Aorta (tissue), 5 donors: Measurements from ENCODE around the gene APOC1. TPM values are rescaled to one million over a fixed set of nuclear protein-coding genes. Genes with fewer than 3 reads are reported as not detected.
"Not testable (repeated sequence)": the region's sequence is repeated elsewhere in the genome, so short reads cannot be mapped to it uniquely, and the experiment has no call there.

Experiments
- ATAC-seq: fragments of 200-7000 bp; cut with Tn5 transposase; one replicate; pipeline ENCODE4 v1.9.1; 2022; ENCODE audit warnings: moderate library complexity; ENCODE audit not compliant: low FRiP score
- DNase-seq, 2 donors: peaks; one replicate each; pipeline ENCODE4 v3.0.0-alpha.2; 2020
- H3K27ac ChIP-seq, 2 donors: one replicate each; pipeline ENCODE4 v1.5.1; 2013; ENCODE audit warnings: low read length in 2 of 2, mild to moderate bottlenecking in 2 of 2, moderate library complexity in 2 of 2, control low read depth in 1 of 2, inconsistent platforms in 1 of 2, low read depth in 1 of 2
- H3K27me3 ChIP-seq, 2 donors: one replicate each; pipeline ENCODE4 v1.6.1; 2013; ENCODE audit warnings: control low read depth in 1 of 2, low read length in 1 of 2, mild to moderate bottlenecking in 1 of 2, moderate library complexity in 1 of 2; ENCODE audit not compliant: insufficient read depth in 2 of 2, control insufficient read depth in 1 of 2
- H3K36me3 ChIP-seq, 2 donors: one replicate each; pipeline ENCODE4 v1.6.1; 2013; ENCODE audit warnings: control low read depth in 1 of 2, low read length in 1 of 2, mild to moderate bottlenecking in 1 of 2; ENCODE audit not compliant: insufficient read depth in 2 of 2, control insufficient read depth in 1 of 2
- H3K4me1 ChIP-seq, 2 donors: one replicate each; pipeline ENCODE4 v1.6.1; 2013; ENCODE audit warnings: low read length in 2 of 2, control low read depth in 1 of 2, mild to moderate bottlenecking in 1 of 2, moderate library complexity in 1 of 2; ENCODE audit not compliant: insufficient read depth in 2 of 2, control insufficient read depth in 1 of 2
- H3K4me3 ChIP-seq, 2 donors: one replicate each; pipeline ENCODE4 v1.5.1; 2013; ENCODE audit warnings: low read length in 2 of 2, control low read depth in 1 of 2, mild to moderate bottlenecking in 1 of 2
- H3K9me3 ChIP-seq: one replicate; pipeline ENCODE4 v1.6.1; 2013; ENCODE audit warnings: mild to moderate bottlenecking, low read length; ENCODE audit not compliant: control insufficient read depth
- WGBS, 2 donors: extraction: QIAGEN DNeasy Blood & Tissue Kit; methylation state at CpG; one replicate each; pipeline ENCODE4 v1.1.7; 2013; 5-methylcytosine and 5-hydroxymethylcytosine counted together
- intact Hi-C, 2 donors: fragments of 100-400 bp; cut with DNase I; formaldehyde crosslinking; loops; one replicate each; pipeline versions ENCODE4 v1.14.2 to v1.15.0; 2022
- polyA plus RNA-seq, 2 donors: library from polyadenylated mRNA; stranded (reverse); fragments of 200-250 nt; gene quantifications; one replicate each; pipeline ENCODE4 v1.2.3, GENCODE V29; 2013
- total RNA-seq, 2 donors: library from RNA; stranded (reverse); fragmentation: NEBNext Ultra II Directional; extraction: Animal tissue kit (Norgen Biotek cat#: 25700); gene quantifications; one replicate each; pipeline ENCODE4 v1.2.1, GENCODE V29; 2021
- donor health status: healthy with polysubstance abuse.
- donor health status: Bipolar disorder and iron deficiency.
- donor health status: DM: no; HTN: no; CAD: no.
- donor health status: DM: no; HTN: no; CAD: no.
- donor health status: DM: yes; HTN: yes; CAD: no.

The APOC1 gene
- total and polyA plus RNA-seq, 4 donors, result 7.4 to 127 (median 18.5) TPM

DNA sequence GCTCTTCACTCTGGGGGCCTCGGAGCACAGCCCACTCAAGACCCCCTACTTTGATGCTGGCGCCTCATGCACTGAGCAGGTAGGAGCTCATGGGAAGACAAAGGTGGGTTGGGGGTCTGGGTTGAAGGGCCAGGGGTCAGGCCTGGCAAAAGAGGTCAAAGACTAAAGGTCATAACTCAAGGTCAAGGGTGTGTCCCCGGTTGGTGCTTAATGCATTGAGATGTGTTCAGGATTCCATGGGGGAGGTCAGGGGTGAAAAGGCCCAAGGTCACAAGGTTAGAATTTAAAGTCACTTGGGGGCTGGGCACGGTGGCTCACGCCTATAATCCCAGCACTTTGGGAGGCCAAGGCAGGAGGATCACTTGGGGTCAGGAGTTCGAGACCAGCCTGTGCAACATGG, 28.3 kb upstream of the APOC1 start:
- no peaks in the 10 kb centered on the region for H3K27me3 ChIP-seq
- H3K36me3 ChIP-seq, result peaks cover 0 to 1% of the 10 kb centered on the region in 2 donors
- WGBS, 2 donors, result 91% methylated on average over 6 of the region's 6 CpGs
- no peak overlapping the region for H3K27ac ChIP-seq
- no peaks in the 10 kb centered on the region for H3K9me3 ChIP-seq
- H3K4me1 ChIP-seq, result no peaks in the 10 kb centered on the region
- DNase-seq, result peak in 1 of 2 donors; percentile 63
- H3K4me3 ChIP-seq, result no peak overlapping the region
- ATAC-seq, result no peak
- intact Hi-C loops, result loop anchor here in 1 of 2 donors (5.0 kb wide), 1 partner anchor 34 kb away; no protein-coding TSS in a partner anchor

DNA sequence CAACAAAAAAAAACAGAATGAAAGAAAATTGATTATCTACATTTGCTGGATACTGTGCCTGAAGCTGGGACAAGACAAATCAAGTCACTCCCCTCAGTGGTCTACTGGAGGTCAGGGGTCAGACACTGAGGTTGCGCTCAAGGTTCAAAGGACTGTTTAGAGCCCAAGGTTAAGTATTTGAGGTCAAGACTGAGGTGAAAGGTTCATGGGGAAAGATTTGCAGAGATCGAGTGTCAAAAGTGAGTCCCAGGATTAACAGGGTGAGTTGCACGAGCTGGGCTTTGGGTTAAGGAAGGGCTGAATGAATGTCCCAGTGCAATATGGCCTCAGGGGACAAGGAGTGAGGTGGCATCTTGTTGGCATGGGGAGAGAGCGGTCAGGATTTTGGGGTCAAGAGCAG, 26.8 kb upstream of the APOC1 start:
- intact Hi-C loops, result loop anchor here in 1 of 2 donors (5.0 kb wide), 1 partner anchor 35 kb away; no protein-coding TSS in a partner anchor
- ATAC-seq, result no peak
- Histone ChIP-seq H3K27me3 (no peaks in the 10 kb centered on the region), H3K9me3 (no peaks in the 10 kb centered on the region), H3K27ac (no peak overlapping the region), H3K36me3 (peaks cover 0 to 1% of the 10 kb centered on the region in 2 donors), H3K4me3 (no peak overlapping the region), H3K4me1 (no peaks in the 10 kb centered on the region)
- 83 to 88% methylated on average over 4 of the region's 4 CpGs for WGBS, 2 donors
- no peak for DNase-seq

DNA sequence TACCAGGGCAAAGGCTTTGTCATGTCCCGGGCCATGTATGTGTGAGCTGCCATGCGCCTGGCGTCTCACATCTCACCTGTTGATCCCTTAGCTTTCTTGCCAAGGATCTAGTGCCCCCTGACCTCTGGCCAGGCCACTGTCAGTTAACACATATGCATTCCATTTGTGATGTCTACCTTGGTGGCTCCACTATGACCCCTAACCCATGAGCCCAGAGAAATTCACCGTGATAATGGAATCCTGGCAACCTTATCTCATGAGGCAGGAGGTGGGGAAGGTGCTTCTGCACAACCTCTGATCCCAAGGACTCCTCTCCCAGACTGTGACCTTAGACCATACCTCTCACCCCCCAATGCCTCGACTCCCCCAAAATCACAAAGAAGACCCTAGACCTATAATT, 26.1 kb upstream of the APOC1 start:
- ATAC-seq, H3K27me3 ChIP-seq, H3K4me3 ChIP-seq, H3K27ac ChIP-seq, H3K4me1 ChIP-seq, H3K36me3 ChIP-seq, H3K9me3 ChIP-seq, DNase-seq: not testable (repeated sequence)
- 87 to 91% methylated on average over 5 of the region's 5 CpGs for WGBS, 2 donors
- intact Hi-C loops, result loop anchor here in 1 of 2 donors (5.0 kb wide), 1 partner anchor 36 kb away; no protein-coding TSS in a partner anchor

DNA sequence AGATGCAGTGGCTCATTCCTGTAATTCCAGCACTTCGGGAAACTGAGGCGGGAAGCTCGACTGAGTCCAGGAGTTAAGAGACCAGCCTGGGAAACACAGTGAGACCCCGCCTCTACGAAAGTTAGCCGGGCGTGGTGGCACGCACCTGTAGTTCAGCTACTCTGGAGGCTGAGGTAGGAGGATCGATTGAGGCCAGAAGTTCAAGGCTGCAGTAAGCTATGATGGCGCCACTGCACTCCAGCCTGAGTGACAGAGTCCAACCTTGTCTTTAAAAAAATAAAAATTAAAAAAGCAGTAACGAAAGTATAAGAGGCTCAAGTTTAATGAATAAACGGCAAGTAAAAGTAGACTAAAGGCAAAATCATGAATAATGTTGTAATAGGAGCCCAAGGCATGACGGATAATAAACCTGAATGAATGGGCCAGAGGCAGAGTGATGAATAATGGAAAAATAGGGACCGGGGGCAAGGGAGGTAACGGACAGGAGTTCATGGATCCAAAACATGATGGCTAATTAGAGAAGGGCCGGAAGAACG, 24.5 kb upstream of the APOC1 start:
- Histone ChIP-seq H3K4me1 (no peaks in the 10 kb centered on the region), H3K27ac (no peak overlapping the region), H3K9me3 (no peaks in the 10 kb centered on the region), H3K27me3 (no peaks in the 10 kb centered on the region), H3K4me3 (peak overlapping the region in 1 of 2 donors; percentile 33), H3K36me3 (peaks cover 0 to 1% of the 10 kb centered on the region in 2 donors)
- intact Hi-C loops, result loop anchor here (2.0 to 5.0 kb wide), 2 partner anchors 38 to 41 kb away; no protein-coding TSS in a partner anchor
- ATAC-seq (no peak), DNase-seq (no peak)
- WGBS, 2 donors, result 47 to 48% methylated on average over 17 of the region's 17 CpGs

DNA sequence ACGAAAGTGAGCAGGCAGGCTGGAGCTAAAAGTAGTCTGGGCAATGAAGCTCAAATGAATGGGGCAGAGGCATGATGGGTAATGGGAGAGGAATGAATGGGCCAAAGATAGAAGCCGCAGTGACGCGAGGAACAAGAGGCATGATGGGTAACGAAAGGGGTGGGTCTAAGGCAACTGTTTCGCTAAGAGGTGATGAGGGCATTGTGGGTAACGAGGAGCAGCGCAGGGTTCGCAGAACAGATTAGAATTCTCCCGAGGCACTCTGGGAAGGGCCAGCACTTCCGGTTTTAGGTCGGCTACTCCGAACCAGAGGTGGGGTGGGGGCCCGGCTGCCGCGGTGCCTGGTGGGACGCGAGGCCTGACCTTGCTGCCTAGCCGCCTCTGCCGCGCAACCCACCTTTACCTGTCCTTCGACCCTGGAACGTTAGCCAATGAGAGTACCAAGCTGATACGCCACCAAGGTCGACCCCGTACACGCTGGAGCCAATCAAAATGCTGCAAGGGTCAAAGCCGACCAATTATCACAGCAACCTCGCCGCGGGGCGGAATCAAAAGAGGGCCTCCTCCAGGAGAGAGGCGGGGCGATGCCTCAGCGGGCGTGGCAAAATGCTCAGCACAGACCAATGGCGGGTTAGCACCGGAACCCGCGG, 23.9 kb upstream of the APOC1 start:
- intact Hi-C loops, result loop anchor here in 1 of 2 donors (2.0 kb wide), 1 partner anchor 42 kb away; no protein-coding TSS in a partner anchor
- DNase-seq (peak in 1 of 2 donors; percentile 100), ATAC-seq (peak; percentile 97)
- H3K9me3 ChIP-seq, result no peaks in the 10 kb centered on the region
- WGBS, 2 donors, result 0% methylated on average over 40 of the region's 40 CpGs
- H3K4me1 ChIP-seq, result no peaks in the 10 kb centered on the region
- peak overlapping the region in 1 of 2 donors; percentile 33 for H3K4me3 ChIP-seq
- peaks cover 0 to 1% of the 10 kb centered on the region in 2 donors for H3K36me3 ChIP-seq
- H3K27ac ChIP-seq, result peak overlapping the region in 1 of 2 donors; percentile 94
- H3K27me3 ChIP-seq, result no peaks in the 10 kb centered on the region

DNA sequence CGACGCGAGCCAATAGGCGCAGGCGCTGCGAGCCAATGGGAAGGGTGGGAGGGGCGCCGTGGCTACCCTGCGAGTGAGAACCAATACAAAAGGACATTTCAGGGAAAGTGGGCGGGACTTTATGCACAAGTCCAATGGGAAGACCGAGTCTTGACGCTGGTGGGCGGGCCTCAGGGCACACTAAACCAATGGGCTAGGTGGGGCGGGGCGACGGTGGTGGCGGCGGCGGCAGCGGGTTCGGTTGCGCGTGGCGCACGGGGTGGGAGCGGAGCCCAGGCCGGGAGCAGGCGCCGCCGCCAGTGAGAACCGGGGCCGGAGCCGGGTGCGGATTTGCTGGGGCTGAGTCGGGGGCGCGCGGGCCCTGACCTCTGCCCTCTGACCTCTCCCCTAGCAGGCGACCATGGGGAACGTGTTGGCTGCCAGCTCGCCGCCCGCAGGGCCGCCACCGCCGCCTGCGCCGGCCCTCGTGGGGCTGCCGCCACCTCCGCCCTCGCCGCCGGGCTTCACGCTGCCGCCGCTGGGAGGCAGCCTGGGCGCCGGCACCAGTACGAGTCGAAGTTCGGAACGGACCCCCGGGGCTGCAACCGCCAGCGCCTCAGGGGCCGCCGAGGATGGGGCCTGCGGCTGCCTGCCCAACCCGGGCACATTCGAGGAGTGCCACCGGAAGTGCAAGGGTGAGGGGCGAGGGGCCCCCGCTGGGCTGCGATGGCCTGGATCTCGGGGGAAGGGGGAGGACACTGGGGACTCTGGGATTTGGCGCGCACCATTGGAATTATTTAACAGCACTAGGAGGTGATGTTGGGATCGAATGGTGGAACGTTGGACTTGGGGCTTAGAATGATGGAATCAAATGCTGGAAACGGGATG, 23.2 kb upstream of the APOC1 start, which contains the start of gene TOMM40:
Gene TOMM40, plus strand, starts transcription at position 239 of the 867 bp plus-strand sequence. Its CDS starts 162 bp downstream, at position 401.
- peak within 1 kb of the TSS in 1 of 2 donors; percentile 94 for H3K27ac ChIP-seq
- peaks cover 0 to 1% of the 10 kb centered on the region in 2 donors for H3K36me3 ChIP-seq
- ATAC-seq (no peak), DNase-seq (peak in 1 of 2 donors; percentile 100)
- intact Hi-C loops, result loop anchor here in 1 of 2 donors (2.0 kb wide), 1 partner anchor 42 kb away; no protein-coding TSS in a partner anchor
- H3K27me3 ChIP-seq, result no peaks in the 10 kb centered on the region
- H3K4me1 ChIP-seq, result no peaks in the 10 kb centered on the region
- WGBS, 2 donors, result 0 to 2% methylated on average over 54 to 81 of the region's 81 CpGs
- H3K4me3 ChIP-seq, result peak within 1 kb of the TSS; percentile 65 to 66
- H3K9me3 ChIP-seq, result no peaks in the 10 kb centered on the region

DNA sequence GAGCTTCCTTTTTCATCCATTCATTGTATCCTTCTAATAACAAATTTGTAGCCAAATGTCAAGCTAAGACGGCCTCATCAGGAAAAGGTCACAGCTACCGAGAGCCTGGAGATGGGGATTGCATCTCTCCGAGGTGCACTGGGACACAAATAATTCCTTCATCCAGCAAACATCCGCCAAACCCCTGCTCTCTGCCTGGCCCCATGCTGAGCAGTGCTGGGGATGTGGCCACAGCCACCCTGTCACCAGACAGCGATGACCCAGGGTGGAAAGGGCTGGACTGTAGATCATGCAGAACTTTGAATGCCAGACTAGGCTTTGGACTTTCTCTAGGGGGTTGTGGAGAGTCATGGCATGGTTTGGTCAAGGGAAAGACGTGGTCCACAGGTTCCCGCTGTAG, 21.5 kb upstream of the APOC1 start:
- DNase-seq, result no peak
- Histone ChIP-seq H3K4me1 (no peaks in the 10 kb centered on the region), H3K36me3 (peaks cover 0 to 2% of the 10 kb centered on the region in 2 donors), H3K9me3 (no peaks in the 10 kb centered on the region), H3K27me3 (no peaks in the 10 kb centered on the region), H3K27ac (no peak overlapping the region), H3K4me3 (no peak overlapping the region)
- ATAC-seq, result no peak
- intact Hi-C loops, result no loop called here
- 84 to 88% methylated on average over 7 of the region's 7 CpGs for WGBS, 2 donors

DNA sequence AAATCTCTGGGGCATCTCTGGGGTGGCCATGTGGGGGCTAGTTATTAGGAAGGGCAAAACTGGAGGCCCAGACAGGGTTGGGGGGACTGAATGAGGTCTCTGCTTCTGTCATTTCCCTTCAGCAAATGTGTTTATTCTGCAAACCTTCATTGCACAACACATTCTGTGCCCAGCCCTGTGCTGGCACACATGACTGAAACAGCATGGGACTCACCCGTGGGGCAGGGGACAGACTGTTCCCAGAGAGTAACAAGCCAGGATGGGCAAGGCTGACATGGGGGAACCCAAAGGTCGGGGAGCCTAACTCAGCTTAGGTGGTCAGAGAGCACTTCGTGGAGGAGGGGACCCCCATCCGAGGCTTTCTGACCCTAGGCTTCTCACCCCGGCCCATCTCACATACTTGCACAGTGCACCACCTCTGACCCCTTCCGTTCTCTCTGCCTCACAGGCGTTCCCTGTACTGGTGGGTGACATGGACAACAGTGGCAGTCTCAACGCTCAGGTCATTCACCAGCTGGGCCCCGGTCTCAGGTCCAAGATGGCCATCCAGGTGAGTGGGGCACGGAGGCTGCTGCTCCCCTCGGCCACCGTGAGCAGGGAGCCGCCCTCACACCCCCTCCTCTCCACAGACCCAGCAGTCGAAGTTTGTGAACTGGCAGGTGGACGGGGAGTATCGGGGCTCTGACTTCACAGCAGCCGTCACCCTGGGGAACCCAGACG, 20.9 kb upstream of the APOC1 start:
- ATAC-seq, result no peak
- Histone ChIP-seq H3K9me3 (no peaks in the 10 kb centered on the region), H3K27me3 (no peaks in the 10 kb centered on the region), H3K4me1 (no peaks in the 10 kb centered on the region), H3K36me3 (peaks cover 0 to 2% of the 10 kb centered on the region in 2 donors), H3K27ac (no peak overlapping the region), H3K4me3 (no peak overlapping the region)
- 89 to 91% methylated on average over 18 of the region's 18 CpGs for WGBS, 2 donors
- intact Hi-C loops, result no loop called here
- no peak for DNase-seq
